ENCODE measurements around the gene AP3D1. TPM values are rescaled to one million over a fixed set of nuclear protein-coding genes. Genes with fewer than 3 reads are reported as not detected.

Gene AP3D1
- total and polyA plus RNA-seq, 4 donors: 21.7 to 79.8 (median 59.6) TPM

GRCh38 chr19:2188708-2189385 is 37.5 kb upstream of the AP3D1 start:
- H3K9me3 ChIP-seq (ENCODE audit: control insufficient read depth in 4 of 4, low read length in 3 of 4): no peaks in the 10 kb centered on the region
- peaks cover 0 to 57% (median 15%) of the 10 kb centered on the region in 4 donors for H3K36me3 ChIP-seq (ENCODE audit: control insufficient read depth in 4 of 4, insufficient read depth in 3 of 4, low read depth in 1 of 4, low read length in 3 of 4)
- no peak for TF ChIP-seq FOXA2 (IDR thresholded peaks at IDR 0.05)
- TF ChIP-seq NR2F2 (IDR thresholded peaks at IDR 0.05): no peak
- no peak for TF ChIP-seq HNF4G (IDR thresholded peaks at IDR 0.05)
- TF ChIP-seq YY1 (IDR thresholded peaks at IDR 0.05): no peak
- no peak for TF ChIP-seq RXRA (IDR thresholded peaks at IDR 0.05)
- TF ChIP-seq FOXA1 (IDR thresholded peaks at IDR 0.05): no peak
- TF ChIP-seq TAF1 (conservative IDR thresholded peaks at IDR 0.05): no peak
- no peak for TF ChIP-seq HNF4A (conservative IDR thresholded peaks at IDR 0.05)
- TF ChIP-seq MAX (IDR thresholded peaks at IDR 0.05): no peak
- no peak for TF ChIP-seq GABPA (IDR thresholded peaks at IDR 0.05 in 1 of 2, conservative IDR thresholded peaks at IDR 0.05 in 1 of 2)
- TF ChIP-seq SP1 (IDR thresholded peaks at IDR 0.05): no peak
- no peak for TF ChIP-seq ATF3 (IDR thresholded peaks at IDR 0.05)
- no peak for TF ChIP-seq CTCF (IDR thresholded peaks at IDR 0.05; ENCODE audit: low read depth, low read length, missing input control)
- TF ChIP-seq RAD21 (IDR thresholded peaks at IDR 0.05): no peak
- H3K9ac ChIP-seq (ENCODE audit: low read depth in 1 of 2, low read length in 2 of 2): no peak overlapping the region
- DNase-seq (ENCODE audit: low spot score): no peak
- no peaks in the 10 kb centered on the region for H3K27me3 ChIP-seq (ENCODE audit: control insufficient read depth in 4 of 4, insufficient read depth in 4 of 4, low read length in 3 of 4)
- WGBS: 93% methylated on average over 19 of the region's 19 CpGs
- no peak overlapping the region for H3K27ac ChIP-seq (ENCODE audit: low read depth in 1 of 2, low read length in 2 of 2)
- H3K4me1 ChIP-seq (ENCODE audit: control insufficient read depth in 4 of 4, insufficient read depth in 4 of 4, low read length in 3 of 4): peaks cover 0 to 6% (median 0%) of the 10 kb centered on the region in 4 donors
- no peak overlapping the region for H3K4me3 ChIP-seq (ENCODE audit: low read depth in 1 of 3, low read length in 3 of 3)

GRCh38 chr19:2187159-2187558 is 35.8 kb upstream of the AP3D1 start:
- peaks cover 0 to 6% (median 0%) of the 10 kb centered on the region in 4 donors for H3K4me1 ChIP-seq (ENCODE audit: control insufficient read depth in 4 of 4, insufficient read depth in 4 of 4, low read length in 3 of 4)
- H3K4me3 ChIP-seq (ENCODE audit: low read depth in 1 of 3, low read length in 3 of 3): no peak overlapping the region
- no peaks in the 10 kb centered on the region for H3K27me3 ChIP-seq (ENCODE audit: control insufficient read depth in 4 of 4, insufficient read depth in 4 of 4, low read length in 3 of 4)
- H3K9me3 ChIP-seq (ENCODE audit: control insufficient read depth in 4 of 4, low read length in 3 of 4): no peaks in the 10 kb centered on the region
- TF ChIP-seq YY1 (IDR thresholded peaks at IDR 0.05) (no peak), RXRA (IDR thresholded peaks at IDR 0.05) (no peak), FOXA1 (IDR thresholded peaks at IDR 0.05) (no peak)
- H3K27ac ChIP-seq (ENCODE audit: low read depth in 1 of 2, low read length in 2 of 2): no peak overlapping the region
- H3K36me3 ChIP-seq (ENCODE audit: control insufficient read depth in 4 of 4, insufficient read depth in 3 of 4, low read depth in 1 of 4, low read length in 3 of 4): peaks cover 0 to 52% (median 11%) of the 10 kb centered on the region in 4 donors
- DNase-seq (ENCODE audit: low spot score): no peak
- H3K9ac ChIP-seq (ENCODE audit: low read depth in 1 of 2, low read length in 2 of 2): no peak overlapping the region
- WGBS: 92% methylated on average over 13 of the region's 13 CpGs

- WGBS: 77% methylated on average over 28 of the region's 28 CpGs
- no peaks in the 10 kb centered on the region for H3K9me3 ChIP-seq (ENCODE audit: control insufficient read depth in 4 of 4, low read length in 3 of 4)
- H3K36me3 ChIP-seq (ENCODE audit: control insufficient read depth in 4 of 4, insufficient read depth in 3 of 4, low read depth in 1 of 4, low read length in 3 of 4): peaks cover 0 to 43% (median 7%) of the 10 kb centered on the region in 4 donors
- no peak overlapping the region for H3K4me3 ChIP-seq (ENCODE audit: low read depth in 1 of 3, low read length in 3 of 3)
- TF ChIP-seq RXRA (IDR thresholded peaks at IDR 0.05) (no peak), NR2F2 (IDR thresholded peaks at IDR 0.05) (peak; percentile 54), YY1 (IDR thresholded peaks at IDR 0.05) (no peak)
- no peak for DNase-seq (ENCODE audit: low spot score)
- no peak overlapping the region for H3K27ac ChIP-seq (ENCODE audit: low read depth in 1 of 2, low read length in 2 of 2)
- no peaks in the 10 kb centered on the region for H3K27me3 ChIP-seq (ENCODE audit: control insufficient read depth in 4 of 4, insufficient read depth in 4 of 4, low read length in 3 of 4)
- no peak overlapping the region for H3K9ac ChIP-seq (ENCODE audit: low read depth in 1 of 2, low read length in 2 of 2)
- H3K4me1 ChIP-seq (ENCODE audit: control insufficient read depth in 4 of 4, insufficient read depth in 4 of 4, low read length in 3 of 4): peaks cover 0 to 6% (median 0%) of the 10 kb centered on the region in 4 donors
Measured at GRCh38 chr19:2186071-2186846, 34.9 kb upstream of the AP3D1 start.
